Gastrocnemius medialis (tissue), 4 donors: ENCODE results near the gene HSDL2. TPM values are rescaled to one million over a fixed set of nuclear protein-coding genes. Genes with fewer than 3 reads are reported as not detected.

Experiments used
- ATAC-seq, 2 donors: fragments of 150-250 bp; one replicate each; pipeline ENCODE4 v1.9.1; 2016
- DNase-seq, 2 donors: peaks; one replicate each; pipeline ENCODE4 v3.0.0-alpha.2; 2019
- H3K27ac ChIP-seq, 4 donors: fragments of 200-600 bp; sonication (generic); 1 replicate in 1 of 4; 2 replicates in 3 of 4; pipeline ENCODE4 v1.5.1; 2016 to 2018; ENCODE audit warnings: mild to moderate bottlenecking in 2 of 4, moderate library complexity in 1 of 4
- H3K27me3 ChIP-seq, 3 donors: fragments of 200-600 bp; sonication (generic) in 2 of 3; 1 replicate in 1 of 3; 2 replicates in 2 of 3; pipeline versions ENCODE4 v1.5.1 to v1.6.0; 2016 to 2019; ENCODE audit warnings: mild to moderate bottlenecking in 1 of 3, moderate library complexity in 1 of 3
- H3K36me3 ChIP-seq, 2 donors: fragments of 200-600 bp; sonication (generic) in 1 of 2; one replicate each; pipeline ENCODE4 v1.5.1; 2017 to 2018
- H3K4me1 ChIP-seq, 2 donors: fragments of 200-600 bp; sonication (generic) in 1 of 2; one replicate each; pipeline ENCODE4 v1.5.1; 2016 to 2017; ENCODE audit warnings: mild to moderate bottlenecking in 2 of 2
- H3K4me3 ChIP-seq, 4 donors: fragments of 200-600 bp; sonication (generic) in 3 of 4; 1 replicate in 1 of 4; 2 replicates in 3 of 4; pipeline ENCODE4 v1.5.1; 2016 to 2019; ENCODE audit warnings: mild to moderate bottlenecking in 2 of 4
- H3K9me3 ChIP-seq, 3 donors: fragments of 200-600 bp; sonication (generic) in 2 of 3; 1 replicate in 1 of 3; 2 replicates in 2 of 3; pipeline ENCODE4 v1.5.1; 2016 to 2019
- POLR2A ChIP-seq, 2 donors: fragments of 450-650 bp; IDR thresholded peaks; one replicate each; pipeline ENCODE4 v1.6.1; 2017; ENCODE audit warnings: antibody characterized with exemption in 2 of 2, mild to moderate bottlenecking in 2 of 2, moderate library complexity in 2 of 2
- in situ Hi-C, 4 donors: fragments of 200-750 bp; cut with MboI; loops; one replicate each; pipeline versions ENCODE4 v1.15.0 to v1.8.0; 2017; ENCODE audit warnings: low sequenced_read_pairs in 4 of 4
- intact Hi-C: fragments of 100-400 bp; cut with DNase I; formaldehyde crosslinking; loops from one replicate; pipeline ENCODE4 v1.15.1; 2023; ENCODE audit warnings: low total_unique reads
- total RNA-seq, 4 donors: library from RNA; depleted of rRNA; stranded (reverse); fragments of >200 nt; gene quantifications; one replicate each; pipeline versions ENCODE4 v1.1.0 to v1.2.3, GENCODE V29; 2016
- TF ChIP-seq, protein P1 (sequence below), 5 experiments: fragments of 450-650 bp in 3 of 5; fragments of 200-600 bp in 2 of 5; sonication (generic) in 2 of 5; IDR thresholded peaks in 4 of 5; conservative IDR thresholded peaks in 1 of 5; 1 replicate in 4 of 5; 2 replicates in 1 of 5; pipeline ENCODE4 v1.5.1; 2016 to 2019; ENCODE audit warnings: antibody characterized with exemption in 5 of 5, mild to moderate bottlenecking in 3 of 5, moderate library complexity in 3 of 5

HSDL2 gene
- total RNA-seq, 4 donors from 2014 or later, result 68.9 to 106 (median 93.5) TPM

GRCh38 chr9:112420208-112420607 lies 40.3 kb downstream of the HSDL2 start:
- Histone ChIP-seq H3K4me1 (peaks cover 5 to 6% of the 10 kb centered on the region in 2 donors), H3K4me3 (no peak overlapping the region), H3K27ac (peak overlapping the region; percentile 40 to 83 (median 78)), H3K27me3 (no peaks in the 10 kb centered on the region), H3K9me3 (no peaks in the 10 kb centered on the region), H3K36me3 (peaks cover 0 to 12% of the 10 kb centered on the region in 2 donors)
- DNase-seq (no peak), ATAC-seq (no peak)
- no peak for TF ChIP-seq POLR2A (IDR thresholded peaks at IDR 0.05)
- TF ChIP-seq, protein P1, sequence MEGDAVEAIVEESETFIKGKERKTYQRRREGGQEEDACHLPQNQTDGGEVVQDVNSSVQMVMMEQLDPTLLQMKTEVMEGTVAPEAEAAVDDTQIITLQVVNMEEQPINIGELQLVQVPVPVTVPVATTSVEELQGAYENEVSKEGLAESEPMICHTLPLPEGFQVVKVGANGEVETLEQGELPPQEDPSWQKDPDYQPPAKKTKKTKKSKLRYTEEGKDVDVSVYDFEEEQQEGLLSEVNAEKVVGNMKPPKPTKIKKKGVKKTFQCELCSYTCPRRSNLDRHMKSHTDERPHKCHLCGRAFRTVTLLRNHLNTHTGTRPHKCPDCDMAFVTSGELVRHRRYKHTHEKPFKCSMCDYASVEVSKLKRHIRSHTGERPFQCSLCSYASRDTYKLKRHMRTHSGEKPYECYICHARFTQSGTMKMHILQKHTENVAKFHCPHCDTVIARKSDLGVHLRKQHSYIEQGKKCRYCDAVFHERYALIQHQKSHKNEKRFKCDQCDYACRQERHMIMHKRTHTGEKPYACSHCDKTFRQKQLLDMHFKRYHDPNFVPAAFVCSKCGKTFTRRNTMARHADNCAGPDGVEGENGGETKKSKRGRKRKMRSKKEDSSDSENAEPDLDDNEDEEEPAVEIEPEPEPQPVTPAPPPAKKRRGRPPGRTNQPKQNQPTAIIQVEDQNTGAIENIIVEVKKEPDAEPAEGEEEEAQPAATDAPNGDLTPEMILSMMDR (IDR thresholded peaks at IDR 0.05 in 4 of 5, conservative IDR thresholded peaks at IDR 0.05 in 1 of 5), result no peak
- intact Hi-C loops (loop anchor here (5.0 kb wide), 1 partner anchor 38 kb away; the partner anchor contains the start of gene HSDL2), in situ Hi-C loops (no loop called here)

DNA sequence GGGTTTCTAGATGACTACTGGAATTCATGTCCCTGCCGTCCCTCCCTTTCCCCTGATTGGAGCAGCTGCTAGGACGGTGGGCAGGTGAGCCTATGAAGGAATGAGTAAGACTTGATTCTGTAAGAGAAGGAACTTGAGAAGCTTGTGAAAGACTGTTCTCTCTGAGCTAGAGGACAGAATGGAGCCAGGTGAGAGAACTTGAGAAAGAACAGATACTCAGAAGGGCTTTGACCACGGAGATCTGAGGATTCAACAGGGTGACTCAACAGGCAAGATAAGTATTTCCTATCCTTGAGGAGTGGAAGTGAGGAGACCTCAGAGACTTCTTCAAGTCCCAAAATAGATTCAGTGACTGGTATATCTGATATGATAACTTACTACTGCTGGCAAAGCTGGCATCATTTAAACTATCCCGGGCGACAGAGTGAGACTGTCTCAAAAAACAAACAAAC lies 41.9 kb downstream of the HSDL2 start:
- Histone ChIP-seq H3K36me3 (peaks cover 0 to 12% of the 10 kb centered on the region in 2 donors), H3K4me3 (peak overlapping the region in 1 of 4 donors; percentile 27)
- ATAC-seq, result peak; percentile 99 to 100

DNA sequence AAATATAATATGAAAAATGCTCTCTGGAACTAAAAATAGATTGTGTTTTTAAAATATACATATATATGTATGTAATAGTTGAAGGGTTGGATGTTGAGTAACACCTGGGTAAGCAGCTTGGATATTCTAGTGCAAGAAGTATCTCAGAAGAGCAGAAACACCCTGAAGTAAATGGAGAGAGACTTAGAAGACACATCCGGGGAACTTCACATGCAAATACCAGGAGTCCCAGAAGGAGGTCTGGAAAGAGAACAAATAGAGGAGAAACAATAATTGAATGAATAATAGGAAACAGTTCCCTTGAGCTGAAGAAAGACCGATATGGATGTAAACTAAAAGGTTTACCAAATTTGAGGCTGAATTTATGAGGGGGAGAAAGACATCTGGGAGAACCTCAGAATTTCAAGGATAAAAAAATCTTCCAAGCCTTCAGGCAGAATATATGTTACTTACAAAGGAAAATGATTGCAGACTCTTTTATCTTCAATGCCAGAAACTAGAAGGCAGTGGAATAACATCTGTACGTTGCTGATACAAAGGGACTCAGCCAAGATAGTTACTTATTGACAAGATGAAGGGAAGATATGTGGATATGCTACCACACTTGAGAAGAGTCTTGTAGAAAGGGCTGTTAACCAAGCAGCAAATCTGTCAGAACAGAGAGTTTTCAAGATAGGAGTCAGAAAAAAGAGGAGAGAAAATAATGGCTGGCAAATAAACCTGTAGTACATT lies 42.7 kb downstream of the HSDL2 start:
- no peaks in the 10 kb centered on the region for H3K9me3 ChIP-seq
- H3K4me3 ChIP-seq, result no peak overlapping the region
- DNase-seq (no peak), ATAC-seq (no peak)
- no peaks in the 10 kb centered on the region for H3K27me3 ChIP-seq
- intact Hi-C loops, result loop anchor here (5.0 kb wide), 1 partner anchor 40 kb away; the partner anchor contains the start of gene HSDL2
- H3K36me3 ChIP-seq, result peaks cover 0 to 12% of the 10 kb centered on the region in 2 donors
- peak overlapping the region; percentile 75 to 83 (median 80) for H3K27ac ChIP-seq
- TF ChIP-seq POLR2A (IDR thresholded peaks at IDR 0.05), result no peak
- TF ChIP-seq, protein P1 (IDR thresholded peaks at IDR 0.05 in 4 of 5, conservative IDR thresholded peaks at IDR 0.05 in 1 of 5), result no peak
- peaks cover 5 to 6% of the 10 kb centered on the region in 2 donors for H3K4me1 ChIP-seq
- in situ Hi-C loops, result no loop called here

More for the DNA sequence above, 41.9 kb downstream of the HSDL2 start:
- Histone ChIP-seq H3K27ac (peak overlapping the region; percentile 75 to 83 (median 80)), H3K4me1 (peaks cover 5 to 6% of the 10 kb centered on the region in 2 donors), H3K27me3 (no peaks in the 10 kb centered on the region), H3K9me3 (no peaks in the 10 kb centered on the region)
- TF ChIP-seq, protein P1 (IDR thresholded peaks at IDR 0.05 in 4 of 5, conservative IDR thresholded peaks at IDR 0.05 in 1 of 5), result no peak
- no peak for TF ChIP-seq POLR2A (IDR thresholded peaks at IDR 0.05)
- in situ Hi-C loops (no loop called here), intact Hi-C loops (loop anchor here (5.0 kb wide), 1 partner anchor 39 kb away; the partner anchor contains the start of gene HSDL2)
- peak; percentile 47 to 80 for DNase-seq

DNA sequence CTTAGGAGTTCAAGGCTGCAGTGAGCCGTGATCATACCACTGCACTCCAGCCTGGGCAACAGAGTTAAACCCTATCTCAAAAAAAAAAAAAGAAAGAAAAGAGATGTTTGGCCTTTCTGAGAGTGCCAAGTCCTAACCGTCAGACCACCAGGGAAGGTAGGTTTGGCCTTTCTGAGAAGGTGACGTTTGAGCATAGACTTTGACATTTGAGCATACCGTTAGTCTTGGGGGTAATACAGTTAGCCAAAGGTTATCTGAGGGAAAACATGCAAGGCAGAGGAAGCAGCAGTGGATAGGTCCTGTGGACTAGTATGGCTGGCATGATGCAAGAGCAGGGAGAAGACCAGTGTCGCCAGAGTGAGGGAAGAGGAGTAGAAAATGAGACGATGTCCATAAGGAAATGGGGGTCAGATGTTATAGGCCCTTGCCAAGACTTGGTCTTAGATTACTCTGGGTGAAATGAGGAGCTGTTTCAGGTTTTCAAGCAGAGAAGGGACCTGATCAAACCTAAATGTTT lies 50.2 kb downstream of the HSDL2 start:
- no peak overlapping the region for H3K4me3 ChIP-seq
- in situ Hi-C loops, result no loop called here
- intact Hi-C loops, result no loop called here
- H3K4me1 ChIP-seq, result no peaks in the 10 kb centered on the region
- no peaks in the 10 kb centered on the region for H3K27me3 ChIP-seq
- H3K27ac ChIP-seq, result no peak overlapping the region
- no peaks in the 10 kb centered on the region for H3K36me3 ChIP-seq
- DNase-seq (no peak), ATAC-seq (no peak)
- TF ChIP-seq, protein P1 (IDR thresholded peaks at IDR 0.05 in 4 of 5, conservative IDR thresholded peaks at IDR 0.05 in 1 of 5), result no peak
- TF ChIP-seq POLR2A (IDR thresholded peaks at IDR 0.05), result no peak
- H3K9me3 ChIP-seq, result no peaks in the 10 kb centered on the region
